MM.1S (cell line): ENCODE measurements around the gene PTPN22.

ENCODE experiments used
- DNase-seq: peaks from one replicate; pipeline ENCODE4 v3.0.0-alpha.2; 2015
- H2AFZ ChIP-seq: fragments of 300-600 bp; sonication (generic); 2 replicates; pipeline ENCODE4 v1.6.0; 2016; ENCODE audit warnings: antibody characterized with exemption, low read length
- H3F3A ChIP-seq: fragments of 300-600 bp; sonication (generic); 2 replicates; pipeline ENCODE4 v1.6.1; 2016; ENCODE audit warnings: mild to moderate bottlenecking, antibody characterized with exemption, low read length, moderate library complexity, mixed read lengths; ENCODE audit not compliant: insufficient read depth
- H3K27ac ChIP-seq: fragments of 300-600 bp; sonication (generic); 2 replicates; pipeline ENCODE4 v1.5.1; 2016; ENCODE audit warnings: mild to moderate bottlenecking, low read length
- H3K27me3 ChIP-seq: fragments of 300-600 bp; sonication (generic); replicated peaks from 2 replicates; pipeline ENCODE4 v1.6.0; 2016; ENCODE audit warnings: low read length; ENCODE audit not compliant: insufficient read depth
- H3K36me3 ChIP-seq: fragments of 300-600 bp; sonication (generic); replicated peaks from 2 replicates; pipeline ENCODE4 v1.6.1; 2016; ENCODE audit warnings: mild to moderate bottlenecking, low read length, mixed read lengths; ENCODE audit not compliant: insufficient read depth
- H3K4me1 ChIP-seq: fragments of 300-600 bp; sonication (generic); 2 replicates; pipeline ENCODE4 v1.6.1; 2016; ENCODE audit warnings: low read length, mixed read lengths
- H3K4me2 ChIP-seq: fragments of 300-600 bp; sonication (generic); 2 replicates; pipeline ENCODE4 v1.6.0; 2016; ENCODE audit warnings: low read depth, low read length
- H3K4me3 ChIP-seq: fragments of 300-600 bp; sonication (generic); 2 replicates; pipeline ENCODE4 v1.5.1; 2016; ENCODE audit warnings: low read length, mixed read lengths
- H3K79me2 ChIP-seq: fragments of 300-600 bp; sonication (generic); 2 replicates; pipeline ENCODE4 v1.6.1; 2016; ENCODE audit warnings: mixed run types, low read length, mixed read lengths
- H3K9ac ChIP-seq: fragments of 300-600 bp; sonication (generic); 2 replicates; pipeline ENCODE4 v1.6.1; 2016; ENCODE audit warnings: low read length, mixed read lengths
- H3K9me2 ChIP-seq: fragments of 300-600 bp; sonication (generic); replicated peaks from 2 replicates; pipeline ENCODE4 v1.6.1; 2016; ENCODE audit warnings: mild to moderate bottlenecking, low read length, mixed read lengths; ENCODE audit not compliant: insufficient read depth
- H3K9me3 ChIP-seq: fragments of 300-600 bp; sonication (generic); replicated peaks from 2 replicates; pipeline ENCODE4 v1.6.1; 2016; ENCODE audit warnings: mild to moderate bottlenecking, low read length, mixed read lengths; ENCODE audit not compliant: insufficient read depth
- H4K20me1 ChIP-seq: fragments of 300-600 bp; sonication (generic); 2 replicates; pipeline ENCODE4 v1.6.1; 2016; ENCODE audit warnings: mild to moderate bottlenecking, low read length, moderate library complexity, mixed read lengths; ENCODE audit not compliant: insufficient read depth
- CTCF ChIP-seq: fragments of 300-600 bp; sonication (generic); IDR thresholded peaks from 2 replicates; pipeline ENCODE4 v1.5.1; 2016; ENCODE audit warnings: antibody characterized with exemption, low read length, mixed read lengths
- EZH2 ChIP-seq: fragments of 300-600 bp; sonication (generic); optimal IDR thresholded peaks from 2 replicates; pipeline ENCODE3; 2017; ENCODE audit warnings: low read depth, mild to moderate bottlenecking, antibody characterized with exemption, low read length, mixed read lengths
- EZH2phosphoT487 ChIP-seq: fragments of 300-600 bp; sonication (generic); IDR thresholded peaks from 2 replicates; pipeline ENCODE4 v1.6.1; 2018; ENCODE audit warnings: antibody characterized with exemption, low read length

PTPN22 gene

GRCh38 chr1:113782406-113782805 lies 89.1 kb downstream of the PTPN22 start:
- H3K9ac ChIP-seq: no peak overlapping the region
- peak overlapping the region; percentile 99; the same call in 1 of the 2 replicates for H3K27ac ChIP-seq
- peaks cover 59% of the 10 kb centered on the region for H3K4me1 ChIP-seq

GRCh38 chr1:113780374-113781146 lies 91.0 kb downstream of the PTPN22 start:
- H3K9me3 ChIP-seq: no peaks in the 10 kb centered on the region
- H4K20me1 ChIP-seq: no peaks in the 10 kb centered on the region
- no peaks in the 10 kb centered on the region; the same call in 1 of the 2 replicates for H3K36me3 ChIP-seq
- H2AFZ ChIP-seq: no peak overlapping the region
- peaks cover 22% of the 10 kb centered on the region for H3F3A ChIP-seq
- peaks cover 49% of the 10 kb centered on the region for H3K4me1 ChIP-seq
- H3K4me2 ChIP-seq: peak overlapping the region; percentile 56; the same call in 1 of the 2 replicates
- peak overlapping the region; percentile 59; the same call in 1 of the 2 replicates for H3K27ac ChIP-seq
- no peaks in the 10 kb centered on the region for H3K9me2 ChIP-seq
- peak overlapping the region; percentile 8; the same call in 1 of the 2 replicates for H3K4me3 ChIP-seq
- TF ChIP-seq EZH2 (no peak), CTCF (no peak), EZH2phosphoT487 (no peak)
- peaks cover 45% of the 10 kb centered on the region for H3K79me2 ChIP-seq
- H3K27me3 ChIP-seq: no peaks in the 10 kb centered on the region
- DNase-seq: peak; percentile 57
- no peak overlapping the region for H3K9ac ChIP-seq

More at GRCh38 chr1:113782406-113782805, 89.1 kb downstream of the PTPN22 start:
- H3K27me3 ChIP-seq: no peaks in the 10 kb centered on the region
- H4K20me1 ChIP-seq: no peaks in the 10 kb centered on the region
- DNase-seq: no peak
- no peak overlapping the region for H2AFZ ChIP-seq
- H3K79me2 ChIP-seq: peaks cover 56% of the 10 kb centered on the region
- no peaks in the 10 kb centered on the region for H3K36me3 ChIP-seq
- no peaks in the 10 kb centered on the region for H3K9me2 ChIP-seq
- peaks cover 22% of the 10 kb centered on the region for H3F3A ChIP-seq
- H3K9me3 ChIP-seq: no peaks in the 10 kb centered on the region
- TF ChIP-seq EZH2phosphoT487 (no peak), EZH2 (no peak), CTCF (no peak)
- H3K4me2 ChIP-seq: no peak overlapping the region
- no peak overlapping the region for H3K4me3 ChIP-seq

GRCh38 chr1:113779542-113779941 lies 92.0 kb downstream of the PTPN22 start:
- H3K27me3 ChIP-seq: no peaks in the 10 kb centered on the region
- H4K20me1 ChIP-seq: no peaks in the 10 kb centered on the region
- peaks cover 41% of the 10 kb centered on the region for H3K79me2 ChIP-seq
- no peaks in the 10 kb centered on the region; the same call in 1 of the 2 replicates for H3K36me3 ChIP-seq
- no peak overlapping the region for H3K9ac ChIP-seq
- no peak for DNase-seq
- no peak overlapping the region for H3K4me3 ChIP-seq
- peaks cover 17% of the 10 kb centered on the region for H3F3A ChIP-seq
- no peak overlapping the region for H3K4me2 ChIP-seq
- no peak overlapping the region for H3K27ac ChIP-seq
- H3K9me2 ChIP-seq: no peaks in the 10 kb centered on the region
- TF ChIP-seq EZH2 (no peak), CTCF (no peak), EZH2phosphoT487 (no peak)
- H2AFZ ChIP-seq: no peak overlapping the region
- peaks cover 44% of the 10 kb centered on the region for H3K4me1 ChIP-seq
- H3K9me3 ChIP-seq: no peaks in the 10 kb centered on the region
